Measurements from ENCODE around the gene EHHADH.

GRCh38 chr3:185149591-185149990 is 104.3 kb downstream of the EHHADH start:
- TF ChIP-seq, protein P1, sequence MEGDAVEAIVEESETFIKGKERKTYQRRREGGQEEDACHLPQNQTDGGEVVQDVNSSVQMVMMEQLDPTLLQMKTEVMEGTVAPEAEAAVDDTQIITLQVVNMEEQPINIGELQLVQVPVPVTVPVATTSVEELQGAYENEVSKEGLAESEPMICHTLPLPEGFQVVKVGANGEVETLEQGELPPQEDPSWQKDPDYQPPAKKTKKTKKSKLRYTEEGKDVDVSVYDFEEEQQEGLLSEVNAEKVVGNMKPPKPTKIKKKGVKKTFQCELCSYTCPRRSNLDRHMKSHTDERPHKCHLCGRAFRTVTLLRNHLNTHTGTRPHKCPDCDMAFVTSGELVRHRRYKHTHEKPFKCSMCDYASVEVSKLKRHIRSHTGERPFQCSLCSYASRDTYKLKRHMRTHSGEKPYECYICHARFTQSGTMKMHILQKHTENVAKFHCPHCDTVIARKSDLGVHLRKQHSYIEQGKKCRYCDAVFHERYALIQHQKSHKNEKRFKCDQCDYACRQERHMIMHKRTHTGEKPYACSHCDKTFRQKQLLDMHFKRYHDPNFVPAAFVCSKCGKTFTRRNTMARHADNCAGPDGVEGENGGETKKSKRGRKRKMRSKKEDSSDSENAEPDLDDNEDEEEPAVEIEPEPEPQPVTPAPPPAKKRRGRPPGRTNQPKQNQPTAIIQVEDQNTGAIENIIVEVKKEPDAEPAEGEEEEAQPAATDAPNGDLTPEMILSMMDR (IDR thresholded peaks at IDR 0.05; ENCODE audit: poor library complexity): no peak
- TF ChIP-seq EZH2 (IDR thresholded peaks at IDR 0.05; ENCODE audit: borderline replicate concordance) (no peak), EZH2phosphoT487 (IDR thresholded peaks at IDR 0.05; ENCODE audit: low read depth, severe bottlenecking, unreplicated experiment) (no peak)
